ENCODE results near the gene CD274.
A peak's percentile ranks its signal among the peaks of the same experiment; 100 is the strongest.

Gene CD274

DNA sequence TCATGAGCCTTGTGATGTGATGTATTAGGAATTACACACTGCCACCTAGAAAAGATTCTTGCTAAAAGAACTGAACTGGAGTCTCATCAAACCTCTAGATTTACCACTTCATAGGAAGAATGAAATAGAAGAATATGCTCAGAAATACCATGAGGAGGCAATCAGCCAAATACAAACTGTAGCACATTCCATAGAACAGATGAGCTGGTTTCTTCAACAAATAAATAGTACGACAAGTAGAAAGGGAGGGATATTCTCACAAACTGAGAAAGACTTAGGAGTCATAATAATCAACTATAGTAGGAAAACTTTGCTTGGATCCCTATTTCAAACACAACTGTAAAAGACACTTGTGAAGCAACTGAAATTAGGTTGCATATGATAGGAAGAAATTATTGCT lies 28.1 kb upstream of the CD274 start:
- no peak for TF ChIP-seq CTCF (IDR thresholded peaks at IDR 0.05; ENCODE audit: insufficient read depth, low read depth, low read length, missing control alignments)
- no peak overlapping the region for H3K4me3 ChIP-seq (ENCODE audit: low read depth, low read length)
- DNase-seq (ENCODE audit: low read depth): no peak

DNA sequence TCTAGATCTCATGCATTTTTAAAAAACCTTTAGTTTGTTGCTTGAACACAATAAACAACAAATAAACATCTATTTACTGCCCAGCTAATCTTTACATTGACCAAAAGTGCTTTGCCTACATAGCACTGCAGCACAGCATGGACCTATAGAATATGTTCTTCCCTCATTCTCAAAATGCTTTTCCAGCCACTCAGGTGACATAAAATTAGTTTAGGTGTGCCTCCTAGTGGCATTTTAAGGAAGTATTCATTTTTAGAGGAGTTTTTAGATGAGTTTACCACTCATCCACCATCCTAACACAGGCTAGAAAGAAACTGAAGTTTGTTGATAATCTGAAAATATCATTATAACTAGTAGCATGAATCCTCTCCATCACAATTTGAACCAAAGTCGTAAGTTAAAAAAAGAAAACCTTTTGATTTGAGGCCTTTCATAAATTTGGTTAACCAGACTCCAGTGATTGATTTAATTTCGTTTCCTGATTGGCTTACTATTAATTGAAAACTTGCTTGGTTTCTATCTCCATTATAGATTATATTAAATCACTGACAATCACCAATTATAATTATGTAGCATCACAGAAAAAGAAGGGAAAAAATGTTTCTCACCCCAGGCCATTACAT lies 25.2 kb upstream of the CD274 start:
- no peak overlapping the region for H3K4me3 ChIP-seq (ENCODE audit: low read depth, low read length)
- peak; percentile 36 for TF ChIP-seq CTCF (IDR thresholded peaks at IDR 0.05; ENCODE audit: insufficient read depth, low read depth, low read length, missing control alignments)
- DNase-seq (ENCODE audit: low read depth): peak; percentile 56

- TF ChIP-seq CTCF (IDR thresholded peaks at IDR 0.05; ENCODE audit: insufficient read depth, low read depth, low read length, missing control alignments): no peak
- no peak overlapping the region for H3K4me3 ChIP-seq (ENCODE audit: low read depth, low read length)
- no peak for DNase-seq (ENCODE audit: low read depth)
These were observed 23.3 kb upstream of the CD274 start for GRCh38 chr9:5427005-5427404.

DNA sequence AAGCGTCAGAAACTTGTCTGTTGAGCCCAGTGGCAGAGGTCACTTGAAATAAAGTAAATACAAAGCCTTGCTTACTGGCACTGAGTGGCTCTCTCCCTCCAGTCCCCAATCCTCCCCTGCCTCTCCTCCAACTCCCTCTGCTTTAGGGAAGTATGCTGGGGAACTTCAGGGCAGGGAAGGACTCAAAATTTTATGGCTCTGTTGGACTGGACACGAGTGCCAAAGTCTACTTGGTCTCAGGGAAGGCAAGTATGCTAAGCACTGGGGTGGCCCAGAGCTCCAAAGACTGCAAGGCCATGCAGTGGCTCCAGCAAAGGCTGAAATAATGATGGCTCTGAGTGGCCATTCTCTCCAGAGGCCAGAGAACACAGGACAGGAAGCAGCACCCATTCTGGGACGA lies 22.2 kb upstream of the CD274 start:
- no peak for DNase-seq (ENCODE audit: low read depth)
- no peak for TF ChIP-seq CTCF (IDR thresholded peaks at IDR 0.05; ENCODE audit: insufficient read depth, low read depth, low read length, missing control alignments)
- no peak overlapping the region for H3K4me3 ChIP-seq (ENCODE audit: low read depth, low read length)

DNA sequence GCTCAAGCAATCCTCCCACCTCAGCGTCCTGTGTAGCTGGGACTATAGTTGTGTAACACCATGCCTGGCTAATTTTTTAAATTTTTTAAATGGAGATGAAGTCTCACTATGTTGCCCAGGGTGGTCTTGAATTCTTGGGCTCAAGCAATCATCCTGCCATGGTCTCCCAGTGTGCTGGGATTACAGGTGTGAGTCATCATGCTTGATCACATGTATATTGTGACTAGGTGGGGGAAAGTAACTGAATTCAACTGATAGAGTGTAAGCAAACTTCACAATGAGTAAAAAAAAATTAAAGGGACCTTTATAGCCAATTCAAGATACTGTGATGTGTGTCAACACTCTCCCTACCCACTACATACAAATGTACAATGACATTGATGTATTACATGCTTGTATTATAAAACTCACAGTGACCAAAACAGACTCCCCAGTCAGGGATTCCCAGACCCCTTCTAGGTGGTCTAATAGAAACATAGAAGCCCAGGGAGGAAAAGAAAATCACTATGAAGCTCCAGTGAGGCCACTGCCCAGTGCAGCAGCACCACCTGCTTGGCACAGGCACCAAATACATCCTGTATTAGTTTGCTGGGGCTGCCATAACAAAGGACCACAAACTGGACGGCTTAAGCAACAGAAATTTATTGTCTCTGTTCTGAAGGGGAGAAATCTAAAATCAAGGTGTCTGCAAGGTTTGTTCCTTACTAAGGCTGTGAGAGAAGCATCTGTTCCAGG lies 21.4 kb upstream of the CD274 start:
- no peak overlapping the region for H3K4me3 ChIP-seq (ENCODE audit: low read depth, low read length)
- TF ChIP-seq CTCF (IDR thresholded peaks at IDR 0.05; ENCODE audit: insufficient read depth, low read depth, low read length, missing control alignments): no peak
- no peak for DNase-seq (ENCODE audit: low read depth)

DNA sequence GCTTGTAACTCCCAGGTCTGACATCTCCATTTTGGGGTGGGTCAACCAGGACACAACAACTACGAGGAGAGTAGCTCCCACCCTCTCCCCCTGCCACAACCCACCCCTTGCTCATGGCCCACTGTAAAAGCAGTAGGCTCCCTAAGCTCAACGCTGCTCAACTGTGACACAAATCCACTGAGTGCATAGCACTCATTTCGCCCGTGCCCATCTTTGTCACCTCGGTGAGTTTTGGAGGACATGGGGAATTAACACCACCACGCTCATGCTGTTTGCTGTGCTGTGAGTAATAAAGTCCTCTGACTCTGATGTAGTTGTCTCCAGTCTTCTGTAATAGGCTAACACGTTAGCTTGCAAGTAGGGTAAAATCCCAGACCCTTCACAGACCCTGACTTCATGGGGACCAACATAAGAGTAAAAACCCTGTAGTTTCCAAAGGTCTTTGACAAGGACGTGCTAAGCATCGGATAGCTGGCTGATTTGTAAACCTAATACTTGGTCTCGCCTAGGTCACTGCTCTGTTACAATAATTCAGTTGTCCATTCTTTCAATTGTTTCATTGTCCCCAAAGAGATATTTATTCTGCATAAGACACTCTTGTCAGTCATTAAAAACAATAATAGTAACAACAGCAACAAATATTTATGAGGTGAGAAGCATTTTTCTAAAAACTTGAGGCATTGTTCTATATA lies 20.3 kb upstream of the CD274 start:
- H3K4me3 ChIP-seq (ENCODE audit: low read depth, low read length): no peak overlapping the region
- TF ChIP-seq CTCF (IDR thresholded peaks at IDR 0.05; ENCODE audit: insufficient read depth, low read depth, low read length, missing control alignments): no peak
- no peak for DNase-seq (ENCODE audit: low read depth)
